GM23338 (cell line): ENCODE data around the gene CPNE7. TPM values are rescaled to one million over a fixed set of nuclear protein-coding genes. Genes with fewer than 3 reads are reported as not detected.

Experiments
- ATAC-seq: fragments of 200-7000 bp; cut with Tn5 transposase; 3 replicates; pipeline ENCODE4 v1.9.1; 2020
- DNase-seq: peaks from one replicate; pipeline ENCODE4 v3.0.0-alpha.2; 2015; ENCODE audit warnings: low spot score
- H2AFZ ChIP-seq: fragments of 200-600 bp; sonication (generic); 2 replicates; pipeline ENCODE4 v1.8.0; 2016; ENCODE audit warnings: antibody characterized with exemption, mild to moderate bottlenecking, moderate library complexity
- H3F3A ChIP-seq: fragments of 200-600 bp; sonication (generic); replicated peaks from 2 replicates; pipeline ENCODE4 v1.8.0; 2017; ENCODE audit warnings: antibody characterized with exemption, mixed run types, low read depth
- H3K27ac ChIP-seq: fragments of 200-600 bp; sonication (generic); 2 replicates; pipeline ENCODE4 v1.6.1; 2016; ENCODE audit warnings: low read depth
- H3K27me3 ChIP-seq: fragments of 200-600 bp; sonication (generic); 2 replicates; pipeline ENCODE4 v1.8.0; 2016; ENCODE audit warnings: mild to moderate bottlenecking, mixed run types, moderate library complexity; ENCODE audit not compliant: insufficient read depth
- H3K36me3 ChIP-seq: fragments of 200-600 bp; sonication (generic); 2 replicates; pipeline ENCODE4 v1.8.0; 2016; ENCODE audit warnings: mild to moderate bottlenecking; ENCODE audit not compliant: insufficient read depth
- H3K4me1 ChIP-seq: fragments of 200-600 bp; sonication (generic); 2 replicates; pipeline ENCODE4 v1.8.0; 2016; ENCODE audit warnings: mild to moderate bottlenecking, moderate library complexity; ENCODE audit not compliant: insufficient read depth
- H3K4me2 ChIP-seq: fragments of 200-600 bp; sonication (generic); 2 replicates; pipeline ENCODE4 v1.7.1; 2017; ENCODE audit warnings: mixed run types
- H3K4me3 ChIP-seq: fragments of 200-600 bp; sonication (generic); 2 replicates; pipeline ENCODE4 v1.6.1; 2016; ENCODE audit warnings: mixed run types
- H3K79me2 ChIP-seq: fragments of 200-600 bp; sonication (generic); replicated peaks from 2 replicates; pipeline ENCODE4 v1.8.0; 2017; ENCODE audit warnings: mild to moderate bottlenecking; ENCODE audit not compliant: insufficient read depth
- H3K9me2 ChIP-seq: fragments of 200-600 bp; sonication (generic); 2 replicates; pipeline ENCODE4 v1.8.0; 2017; ENCODE audit not compliant: insufficient read depth
- H4K20me1 ChIP-seq: fragments of 200-600 bp; sonication (generic); replicated peaks from 2 replicates; pipeline ENCODE4 v1.8.0; 2017; ENCODE audit warnings: mild to moderate bottlenecking; ENCODE audit not compliant: insufficient read depth
- H3K27ac Mint-ChIP-seq: 2 replicates; pipeline ENCODE4 v1.8.0; 2020; ENCODE audit warnings: inconsistent platforms, mild to moderate bottlenecking, moderate library complexity, mixed read lengths
- H3K27me3 Mint-ChIP-seq: 3 replicates; pipeline ENCODE4 v1.8.0; 2022; ENCODE audit warnings: low read depth, mild to moderate bottlenecking, moderate library complexity, mixed read lengths, inconsistent platforms; ENCODE audit not compliant: insufficient read depth, poor library complexity
- H3K36me3 Mint-ChIP-seq: 3 replicates; pipeline ENCODE4 v1.8.0; 2021; ENCODE audit warnings: low read depth, mild to moderate bottlenecking, inconsistent platforms, moderate library complexity, mixed read lengths
- H3K4me1 Mint-ChIP-seq: 3 replicates; pipeline ENCODE4 v1.8.0; 2020; ENCODE audit warnings: mild to moderate bottlenecking, inconsistent platforms, mixed read lengths
- H3K4me3 Mint-ChIP-seq: 3 replicates; pipeline ENCODE4 v1.8.0; 2021; ENCODE audit warnings: moderate library complexity, mild to moderate bottlenecking, inconsistent platforms, mixed read lengths
- H3K9me3 Mint-ChIP-seq: 3 replicates; pipeline ENCODE4 v1.8.0; 2020; ENCODE audit warnings: moderate library complexity, mild to moderate bottlenecking, inconsistent platforms, mixed read lengths
- CREB1 ChIP-seq: fragments of 250-450 bp; sonication (Bioruptor Pico); IDR thresholded peaks from 2 replicates; pipeline ENCODE4 v1.5.0; 2020; ENCODE audit warnings: low read depth, mild to moderate bottlenecking, moderate library complexity
- CTCF ChIP-seq, 2 experiments: fragments of 200-600 bp in 1 of 2; sonication (generic) in 1 of 2; conservative IDR thresholded peaks; 2 replicates each; pipeline versions ENCODE4 v1.5.1 to v1.6.1; 2016 to 2017; ENCODE audit warnings: antibody characterized with exemption in 2 of 2, low read depth in 2 of 2, mild to moderate bottlenecking in 2 of 2, moderate library complexity in 1 of 2
- EZH2 ChIP-seq: fragments of 200-600 bp; sonication (generic); IDR thresholded peaks from one replicate; pipeline ENCODE4 v1.8.0; 2017; ENCODE audit warnings: antibody characterized with exemption, mild to moderate bottlenecking, low read depth; ENCODE audit not compliant: unreplicated experiment
- JUNB ChIP-seq: IDR thresholded peaks from one replicate; pipeline ENCODE4 v1.6.1; 2016; ENCODE audit warnings: antibody characterized with exemption; ENCODE audit not compliant: unreplicated experiment
- NANOG ChIP-seq: IDR thresholded peaks from 2 replicates; pipeline ENCODE4 v1.6.1; 2016; ENCODE audit warnings: antibody characterized with exemption, borderline replicate concordance
- STAT1 ChIP-seq: IDR thresholded peaks from one replicate; pipeline ENCODE4 v1.6.1; 2016; ENCODE audit warnings: antibody characterized with exemption; ENCODE audit not compliant: unreplicated experiment
- ZNF114 ChIP-seq: fragments of 250-450 bp; sonication (Bioruptor Pico); IDR thresholded peaks from 2 replicates; pipeline ENCODE4 v1.5.0; 2020; ENCODE audit warnings: mild to moderate bottlenecking, moderate library complexity
- ZNF331 ChIP-seq: fragments of 250-450 bp; sonication (Bioruptor Pico); IDR thresholded peaks from 2 replicates; pipeline ENCODE4 v1.5.0; 2020; ENCODE audit warnings: low read depth, mild to moderate bottlenecking, moderate library complexity
- polyA plus RNA-seq: library from polyadenylated mRNA; unstranded; fragments of >200 nt; fragmentation: Nextera tagmentation; extraction: Ambion mirVana; gene quantifications from 2 replicates; pipeline ENCODE4 v1.2.1, GENCODE V29; 2016
- total RNA-seq: library from RNA; depleted of rRNA; stranded (reverse); fragments of >200 nt; shearing (Covaris generic); gene quantifications from 2 replicates; pipeline ENCODE4 v1.2.3, GENCODE V29; 2014
- TF ChIP-seq, protein P1 (sequence below): IDR thresholded peaks from one replicate; pipeline ENCODE4 v1.6.1; 2018; ENCODE audit warnings: antibody characterized with exemption; ENCODE audit not compliant: unreplicated experiment

The CPNE7 gene
- total and polyA plus RNA-seq, 2 experiments from 2014 or later = 11.2 to 15.7 TPM

DNA sequence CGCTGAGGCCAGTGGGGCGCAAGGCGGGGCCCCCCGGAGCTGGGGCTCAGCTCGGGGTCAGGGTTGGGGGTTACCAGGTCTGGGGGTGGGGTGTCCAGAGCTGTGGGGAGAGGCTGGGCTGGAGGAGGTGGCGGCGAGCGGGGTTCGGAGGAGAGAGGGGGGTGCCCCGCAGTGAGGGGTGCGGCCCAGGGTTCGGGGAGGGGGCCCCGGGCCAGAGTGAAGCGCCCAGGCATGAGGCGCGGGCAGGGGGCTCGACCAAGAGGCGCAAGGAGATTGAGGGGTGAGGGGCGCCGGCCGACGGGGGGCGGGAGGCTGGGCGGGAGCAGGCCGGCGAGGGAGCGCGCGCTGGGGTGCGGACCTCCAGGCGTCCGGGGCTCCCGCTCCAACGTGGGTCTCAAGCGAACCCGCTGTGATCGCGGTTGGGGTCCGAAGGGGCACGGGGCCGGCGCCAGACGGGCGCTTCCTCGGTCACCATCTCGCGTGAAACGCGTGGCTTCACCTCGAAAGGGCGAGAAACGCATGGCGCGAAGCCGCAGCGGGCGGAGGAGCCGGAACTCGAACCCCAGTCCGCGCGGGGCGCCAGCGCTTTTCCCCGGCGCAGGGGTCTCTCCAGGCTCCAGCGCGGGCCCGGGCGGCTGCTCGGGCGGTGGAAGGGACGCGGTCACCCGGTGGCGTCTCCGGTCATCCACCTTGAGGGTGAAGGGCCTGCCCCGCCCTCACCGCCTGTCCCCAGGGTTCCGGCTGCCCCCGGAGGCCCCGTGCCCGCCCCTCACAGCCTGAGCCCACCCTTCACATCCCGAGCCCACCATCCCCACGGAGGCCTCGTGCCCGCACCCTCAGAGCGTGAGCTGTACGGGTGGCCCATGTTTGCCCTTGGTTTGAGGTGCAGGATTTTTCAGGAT lies 846 bp downstream of the CPNE7 start:
- DNase-seq = peak; percentile 54
- peak overlapping the region; percentile 45; the same call in 2 of the 3 replicates for H3K4me3 Mint-ChIP-seq
- peak overlapping the region; percentile 75 for H3K4me3 ChIP-seq

GRCh38 chr16:89577055-89577759 lies 1.6 kb downstream of the CPNE7 start:
- Histone ChIP-seq H3K27ac (no peak overlapping the region), H2AFZ (no peak overlapping the region), H3K4me3 (peak overlapping the region; percentile 75), H3K36me3 (no peaks in the 10 kb centered on the region), H4K20me1 (no peaks in the 10 kb centered on the region), H3F3A (peaks cover 8% of the 10 kb centered on the region; the same call in 1 of the 2 replicates), H3K79me2 (no peaks in the 10 kb centered on the region), H3K9me2 (no peaks in the 10 kb centered on the region), H3K4me1 (peaks cover 5% of the 10 kb centered on the region; the same call in 1 of the 2 replicates), H3K27me3 (peaks cover 24% of the 10 kb centered on the region), H3K4me2 (peak overlapping the region; percentile 89; the same call in 1 of the 2 replicates)
- ATAC-seq = no peak
- Mint-ChIP-seq H3K27ac (no peak overlapping the region), H3K4me3 (peak overlapping the region; percentile 52; the same call in 2 of the 3 replicates), H3K9me3 (no peaks in the 10 kb centered on the region; the same call in 2 of the 3 replicates), H3K27me3 (peaks cover 21% of the 10 kb centered on the region), H3K36me3 (peaks cover 8% of the 10 kb centered on the region), H3K4me1 (peaks cover 3% of the 10 kb centered on the region)
- DNase-seq = no peak
- no peak for TF ChIP-seq NANOG
- TF ChIP-seq ZNF114 (CRISPR knock-in tag) = no peak
- TF ChIP-seq JUNB = no peak
- TF ChIP-seq CREB1 (CRISPR knock-in tag) = no peak
- TF ChIP-seq CTCF (conservative IDR thresholded peaks at IDR 0.05; ENCODE audit: low read depth in 2 of 2) = no peak
- TF ChIP-seq ZNF331 = no peak
- TF ChIP-seq STAT1 = no peak
- TF ChIP-seq, protein P1, sequence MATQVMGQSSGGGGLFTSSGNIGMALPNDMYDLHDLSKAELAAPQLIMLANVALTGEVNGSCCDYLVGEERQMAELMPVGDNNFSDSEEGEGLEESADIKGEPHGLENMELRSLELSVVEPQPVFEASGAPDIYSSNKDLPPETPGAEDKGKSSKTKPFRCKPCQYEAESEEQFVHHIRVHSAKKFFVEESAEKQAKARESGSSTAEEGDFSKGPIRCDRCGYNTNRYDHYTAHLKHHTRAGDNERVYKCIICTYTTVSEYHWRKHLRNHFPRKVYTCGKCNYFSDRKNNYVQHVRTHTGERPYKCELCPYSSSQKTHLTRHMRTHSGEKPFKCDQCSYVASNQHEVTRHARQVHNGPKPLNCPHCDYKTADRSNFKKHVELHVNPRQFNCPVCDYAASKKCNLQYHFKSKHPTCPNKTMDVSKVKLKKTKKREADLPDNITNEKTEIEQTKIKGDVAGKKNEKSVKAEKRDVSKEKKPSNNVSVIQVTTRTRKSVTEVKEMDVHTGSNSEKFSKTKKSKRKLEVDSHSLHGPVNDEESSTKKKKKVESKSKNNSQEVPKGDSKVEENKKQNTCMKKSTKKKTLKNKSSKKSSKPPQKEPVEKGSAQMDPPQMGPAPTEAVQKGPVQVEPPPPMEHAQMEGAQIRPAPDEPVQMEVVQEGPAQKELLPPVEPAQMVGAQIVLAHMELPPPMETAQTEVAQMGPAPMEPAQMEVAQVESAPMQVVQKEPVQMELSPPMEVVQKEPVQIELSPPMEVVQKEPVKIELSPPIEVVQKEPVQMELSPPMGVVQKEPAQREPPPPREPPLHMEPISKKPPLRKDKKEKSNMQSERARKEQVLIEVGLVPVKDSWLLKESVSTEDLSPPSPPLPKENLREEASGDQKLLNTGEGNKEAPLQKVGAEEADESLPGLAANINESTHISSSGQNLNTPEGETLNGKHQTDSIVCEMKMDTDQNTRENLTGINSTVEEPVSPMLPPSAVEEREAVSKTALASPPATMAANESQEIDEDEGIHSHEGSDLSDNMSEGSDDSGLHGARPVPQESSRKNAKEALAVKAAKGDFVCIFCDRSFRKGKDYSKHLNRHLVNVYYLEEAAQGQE = no peak

More for the DNA sequence above, 846 bp downstream of the CPNE7 start:
- no peaks in the 10 kb centered on the region for H3K36me3 ChIP-seq
- peaks cover 21% of the 10 kb centered on the region for H3K27me3 Mint-ChIP-seq
- H3K27ac Mint-ChIP-seq = no peak overlapping the region
- H2AFZ ChIP-seq = peak overlapping the region; percentile 81
- ATAC-seq = peak; percentile 11
- peaks cover 3% of the 10 kb centered on the region for H3K4me1 Mint-ChIP-seq
- peak overlapping the region; percentile 89 for H3K4me2 ChIP-seq
- H4K20me1 ChIP-seq = no peaks in the 10 kb centered on the region
- no peaks in the 10 kb centered on the region for H3K9me3 Mint-ChIP-seq
- no peaks in the 10 kb centered on the region for H3K9me2 ChIP-seq
- peaks cover 8% of the 10 kb centered on the region for H3K36me3 Mint-ChIP-seq
- peaks cover 24% of the 10 kb centered on the region for H3K27me3 ChIP-seq
- no peaks in the 10 kb centered on the region for H3K79me2 ChIP-seq
- TF ChIP-seq EZH2 (peak; percentile 10), CTCF (conservative IDR thresholded peaks at IDR 0.05; ENCODE audit: low read depth in 2 of 2) (no peak)
- peaks cover 8% of the 10 kb centered on the region; the same call in 1 of the 2 replicates for H3F3A ChIP-seq
- no peak overlapping the region for H3K27ac ChIP-seq
- H3K4me1 ChIP-seq = peaks cover 5% of the 10 kb centered on the region; the same call in 1 of the 2 replicates
